GM12875 (cell line): ENCODE data around the gene SRSF9.
"Not testable (repeated sequence)": the region's sequence is repeated elsewhere in the genome, so short reads cannot be mapped to it uniquely, and the experiment has no call there.

Experiments
- H3K4me3 ChIP-seq: one replicate; pipeline ENCODE4 v1.5.1; 2011; ENCODE audit warnings: low read depth, low read length, control low read depth
- TF ChIP-seq, protein P1 (sequence below): IDR thresholded peaks from 2 replicates; pipeline ENCODE4 v1.5.1; 2011; ENCODE audit warnings: low read depth, mild to moderate bottlenecking, control low read depth, inconsistent platforms, low read length, moderate library complexity, borderline replicate concordance; ENCODE audit not compliant: insufficient read depth

SRSF9 gene, protein sequence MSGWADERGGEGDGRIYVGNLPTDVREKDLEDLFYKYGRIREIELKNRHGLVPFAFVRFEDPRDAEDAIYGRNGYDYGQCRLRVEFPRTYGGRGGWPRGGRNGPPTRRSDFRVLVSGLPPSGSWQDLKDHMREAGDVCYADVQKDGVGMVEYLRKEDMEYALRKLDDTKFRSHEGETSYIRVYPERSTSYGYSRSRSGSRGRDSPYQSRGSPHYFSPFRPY

DNA sequence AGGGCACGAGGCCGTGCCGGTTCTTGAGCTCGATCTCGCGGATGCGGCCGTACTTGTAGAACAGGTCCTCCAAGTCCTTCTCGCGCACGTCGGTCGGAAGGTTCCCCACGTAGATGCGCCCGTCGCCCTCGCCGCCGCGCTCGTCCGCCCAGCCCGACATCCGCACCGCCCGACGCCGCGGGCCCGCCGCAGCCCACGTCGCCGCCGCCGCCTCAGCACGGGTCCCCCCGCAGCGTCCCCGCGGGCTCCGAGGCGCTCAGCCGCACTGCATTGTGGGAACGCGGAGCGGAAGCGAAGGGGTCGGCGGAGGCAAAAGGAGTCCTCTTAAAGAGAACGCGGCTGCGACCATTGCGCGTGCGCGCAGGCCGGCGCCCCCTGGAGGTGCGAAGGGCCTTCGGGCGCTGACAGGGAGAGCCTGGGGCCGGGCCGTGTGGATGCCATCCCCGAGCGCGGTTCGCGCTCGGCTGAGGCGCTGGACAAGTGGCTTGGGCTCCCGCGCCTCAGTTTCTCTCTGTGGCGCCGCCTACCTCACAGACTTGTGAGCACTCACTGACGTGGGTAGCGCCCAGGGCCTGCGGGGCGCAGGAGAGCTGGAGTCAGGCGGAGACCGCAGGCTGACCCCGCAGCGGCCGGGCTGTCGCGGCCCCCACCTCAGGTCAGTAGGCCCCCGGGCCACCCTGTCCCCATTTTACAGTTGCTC lies at the start of gene SRSF9:
Gene SRSF9 (minus strand): TSS at position 299 of the 700 bp plus-strand sequence. CDS start 139 bp downstream, at position 160.
- peak within 1 kb of the TSS; percentile 96 for H3K4me3 ChIP-seq

DNA sequence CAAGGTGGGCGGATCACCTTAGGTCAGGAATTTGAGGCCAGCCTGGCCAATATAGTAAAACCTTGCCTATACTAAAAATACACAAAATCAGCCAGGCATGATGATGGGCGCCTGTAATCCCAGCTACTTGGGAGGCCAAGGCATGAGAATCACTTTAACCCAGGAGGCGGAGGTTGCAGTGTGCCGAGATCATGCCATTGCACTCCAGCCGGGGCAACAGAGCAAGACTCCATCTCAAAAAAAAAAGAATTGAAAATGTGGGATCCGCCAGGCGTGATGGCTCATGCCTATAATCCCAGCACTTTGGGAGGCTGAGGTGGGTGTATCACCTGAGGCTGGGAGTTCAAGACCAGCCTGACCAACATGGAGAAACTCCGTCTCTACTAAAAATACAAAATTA lies 49.8 kb upstream of the SRSF9 start:
- H3K4me3 ChIP-seq = not testable (repeated sequence)

More for the DNA sequence above, at the start of gene SRSF9:
- TF ChIP-seq, protein P1, sequence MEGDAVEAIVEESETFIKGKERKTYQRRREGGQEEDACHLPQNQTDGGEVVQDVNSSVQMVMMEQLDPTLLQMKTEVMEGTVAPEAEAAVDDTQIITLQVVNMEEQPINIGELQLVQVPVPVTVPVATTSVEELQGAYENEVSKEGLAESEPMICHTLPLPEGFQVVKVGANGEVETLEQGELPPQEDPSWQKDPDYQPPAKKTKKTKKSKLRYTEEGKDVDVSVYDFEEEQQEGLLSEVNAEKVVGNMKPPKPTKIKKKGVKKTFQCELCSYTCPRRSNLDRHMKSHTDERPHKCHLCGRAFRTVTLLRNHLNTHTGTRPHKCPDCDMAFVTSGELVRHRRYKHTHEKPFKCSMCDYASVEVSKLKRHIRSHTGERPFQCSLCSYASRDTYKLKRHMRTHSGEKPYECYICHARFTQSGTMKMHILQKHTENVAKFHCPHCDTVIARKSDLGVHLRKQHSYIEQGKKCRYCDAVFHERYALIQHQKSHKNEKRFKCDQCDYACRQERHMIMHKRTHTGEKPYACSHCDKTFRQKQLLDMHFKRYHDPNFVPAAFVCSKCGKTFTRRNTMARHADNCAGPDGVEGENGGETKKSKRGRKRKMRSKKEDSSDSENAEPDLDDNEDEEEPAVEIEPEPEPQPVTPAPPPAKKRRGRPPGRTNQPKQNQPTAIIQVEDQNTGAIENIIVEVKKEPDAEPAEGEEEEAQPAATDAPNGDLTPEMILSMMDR = peak; percentile 99

DNA sequence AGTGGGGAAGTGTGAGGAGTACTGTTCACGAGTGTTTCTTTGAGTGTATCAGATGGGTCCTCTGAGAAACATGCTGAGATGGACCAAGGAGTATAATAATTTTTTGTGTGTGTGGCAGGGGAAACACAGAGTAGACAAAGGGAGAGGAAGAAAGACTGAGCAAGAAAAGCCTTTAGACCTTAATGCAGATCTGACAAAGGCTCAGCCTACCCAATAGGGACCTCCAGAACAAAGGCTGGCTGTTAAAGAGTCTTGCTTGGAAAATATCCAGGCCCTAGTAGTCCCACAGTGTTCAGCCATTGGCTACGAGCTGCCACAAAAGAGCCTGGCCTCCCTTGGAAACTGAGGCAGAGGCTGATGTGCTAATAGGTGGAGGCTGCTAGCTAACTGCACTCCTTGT lies 45.9 kb upstream of the SRSF9 start:
- H3K4me3 ChIP-seq = no peak overlapping the region
- TF ChIP-seq, protein P1 = no peak

DNA sequence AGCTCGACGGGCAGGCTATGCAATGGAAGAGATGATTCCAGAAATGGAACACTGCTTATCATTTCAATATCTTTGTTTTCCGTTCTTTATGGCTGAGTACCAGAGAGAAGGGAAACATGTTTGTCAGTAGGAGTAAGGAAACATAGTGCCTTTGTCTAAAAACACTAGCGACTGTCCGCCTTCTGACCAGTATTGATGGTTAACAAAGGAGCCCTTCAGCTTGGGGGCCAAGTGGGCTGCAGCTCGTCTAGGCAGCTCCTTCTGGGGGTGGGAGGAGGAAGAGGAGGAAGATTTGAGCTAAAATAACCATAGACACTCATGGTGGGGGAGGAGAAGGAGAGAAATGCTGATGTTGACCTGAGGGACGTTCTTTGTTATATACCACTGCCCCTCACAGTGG lies 44.5 kb upstream of the SRSF9 start:
- no peak overlapping the region for H3K4me3 ChIP-seq
- TF ChIP-seq, protein P1 = no peak

DNA sequence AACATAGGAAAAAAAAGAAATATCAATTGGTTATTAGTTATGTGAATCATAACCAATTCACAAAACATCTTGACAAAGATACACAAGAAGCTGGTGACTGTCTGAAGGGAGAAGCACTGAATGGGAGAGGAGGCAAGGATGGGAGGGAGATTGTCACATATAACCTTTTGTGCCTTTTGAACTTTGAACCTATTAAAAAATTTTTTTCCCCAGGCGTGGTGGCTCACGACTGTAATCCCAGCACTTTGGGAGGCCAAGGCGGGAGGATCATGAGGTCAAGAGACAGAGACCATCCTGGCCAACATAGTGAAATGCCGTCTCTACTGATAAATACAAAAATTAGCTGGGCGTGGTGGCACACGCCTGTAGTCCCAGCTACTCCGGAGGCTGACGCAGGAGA lies 39.0 kb upstream of the SRSF9 start:
- H3K4me3 ChIP-seq = no peak overlapping the region
- TF ChIP-seq, protein P1 = no peak

DNA sequence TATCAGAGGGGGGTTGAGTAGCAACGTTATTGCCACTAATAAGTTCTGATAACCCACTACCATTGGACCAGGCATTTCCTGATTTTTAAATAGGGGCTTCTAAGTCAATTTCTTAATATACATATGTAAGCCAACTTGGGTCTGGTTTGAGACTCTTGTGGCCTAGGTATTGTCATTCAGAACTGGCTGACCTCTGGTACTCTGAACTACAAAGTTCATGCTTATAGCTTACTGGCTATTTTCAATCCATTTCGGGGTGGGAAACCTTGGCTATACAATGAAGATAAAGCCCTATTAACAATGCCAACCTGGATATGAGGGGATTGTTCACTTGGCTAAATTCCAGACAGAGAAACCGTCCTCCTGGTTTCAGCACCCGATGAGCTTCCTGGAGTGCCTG lies 35.0 kb upstream of the SRSF9 start:
- no peak overlapping the region for H3K4me3 ChIP-seq
- TF ChIP-seq, protein P1 = no peak

DNA sequence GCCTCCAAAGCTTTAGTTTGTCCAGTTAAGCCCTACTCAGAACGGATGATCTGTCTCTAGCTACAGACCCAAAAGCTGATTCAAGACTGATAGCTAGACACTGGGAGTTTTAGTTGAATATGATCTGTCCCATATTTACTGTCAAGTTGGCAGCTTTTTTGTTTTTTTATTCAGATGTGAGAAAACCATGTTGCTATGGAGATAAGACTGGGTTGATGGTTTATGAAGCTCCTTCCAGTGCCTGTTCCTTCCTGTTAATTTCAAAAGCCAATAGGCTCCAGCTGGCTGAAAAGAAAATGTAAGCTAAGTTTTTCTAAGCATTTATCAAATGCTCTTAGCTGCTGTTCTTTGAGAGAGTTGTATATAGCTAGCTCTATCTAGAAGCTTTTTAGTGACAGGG lies 31.0 kb upstream of the SRSF9 start:
- TF ChIP-seq, protein P1 = no peak
- no peak overlapping the region for H3K4me3 ChIP-seq
